Endothelial cell of umbilical vein (primary cell): ENCODE results near the gene RNU6-9. TPM values are rescaled to one million over a fixed set of nuclear protein-coding genes. Genes with fewer than 3 reads are reported as not detected.
A peak's percentile ranks its signal among the peaks of the same experiment; 100 is the strongest.

ENCODE experiments used
- BruUV-seq: library from RNA; stranded (reverse); fragments of 400-500 nt; replicated peaks from 2 replicates; lab custom pipeline; 2021; lab: Mats Ljungman, UMichigan
- CTCF ChIA-PET: fragments of 300-600, 350-600 bp; sonication (Branson Sonifier 250); formaldehyde crosslinking; loops from one replicate; lab custom pipeline; 2021; ENCODE audit warnings: antibody characterized with exemption, inconsistent platforms; lab: Charles Lee
- POLR2A ChIA-PET: fragments of 300-600, 350-600 bp; sonication (Branson Sonifier 250); formaldehyde crosslinking; loops from one replicate; lab custom pipeline; 2021; ENCODE audit warnings: antibody characterized with exemption, inconsistent platforms; lab: Charles Lee
- DNase-seq: peaks from one replicate; pipeline ENCODE4 v3.0.0-alpha.2; 2011; ENCODE audit warnings: low read depth, low spot score
- FAIRE-seq: peaks from 2 replicates; lab custom pipeline; 2011; peaks lifted over from hg19 to GRCh38; lab: Jason Lieb, UNC
- H2AFZ ChIP-seq: 2 replicates; pipeline ENCODE4 v1.6.0; 2012; ENCODE audit warnings: low read depth, low read length, control low read depth, inconsistent platforms
- H3K27ac ChIP-seq: 2 replicates; pipeline ENCODE4 v1.5.1; 2011; ENCODE audit warnings: low read depth, mild to moderate bottlenecking, control low read depth, low read length, moderate library complexity; ENCODE audit not compliant: insufficient read depth
- H3K27me3 ChIP-seq, 2 experiments: 2 replicates each; pipeline versions ENCODE4 v1.6.0 to v1.6.1; 2011; ENCODE audit warnings: low read length in 2 of 2, mixed read lengths in 1 of 2; ENCODE audit not compliant: control insufficient read depth in 2 of 2, insufficient read depth in 2 of 2
- H3K36me3 ChIP-seq, 2 experiments: 2 replicates in 1 of 2; 3 replicates in 1 of 2; pipeline ENCODE4 v1.5.1; 2011; ENCODE audit warnings: low read length in 2 of 2, mild to moderate bottlenecking in 1 of 2, moderate library complexity in 1 of 2; ENCODE audit not compliant: control insufficient read depth in 2 of 2, insufficient read depth in 2 of 2; ENCODE audit errors: extremely low read depth in 1 of 2
- H3K4me1 ChIP-seq: 3 replicates; pipeline ENCODE4 v1.5.1; 2011; ENCODE audit warnings: mild to moderate bottlenecking, low read length; ENCODE audit not compliant: control insufficient read depth, insufficient read depth; ENCODE audit errors: extremely low read depth
- H3K4me2 ChIP-seq: 2 replicates; pipeline ENCODE4 v1.6.1; 2011; ENCODE audit warnings: low read length, control low read depth, mixed read lengths; ENCODE audit not compliant: insufficient read depth
- H3K4me3 ChIP-seq, 3 experiments: fragments of 200-600 bp in 1 of 3; sonication (generic), shearing (Covaris generic) in 1 of 3; replicated peaks in 1 of 3; 2 replicates each; pipeline ENCODE4 v1.5.1; 2011 to 2016; ENCODE audit warnings: control low read depth in 3 of 3, low read length in 3 of 3, mild to moderate bottlenecking in 2 of 3, inconsistent platforms in 1 of 3, low read depth in 1 of 3, moderate library complexity in 1 of 3; ENCODE audit not compliant: insufficient read depth in 1 of 3
- H3K79me2 ChIP-seq: 2 replicates; pipeline ENCODE4 v1.6.0; 2012; ENCODE audit warnings: low read length, inconsistent platforms; ENCODE audit not compliant: control insufficient read depth, insufficient read depth
- H3K9ac ChIP-seq: replicated peaks from 2 replicates; pipeline ENCODE3; 2011; ENCODE audit warnings: low read length, control low read depth; ENCODE audit not compliant: insufficient read depth; ENCODE audit errors: extremely low read depth
- H3K9me1 ChIP-seq: replicated peaks from 3 replicates; pipeline ENCODE4 v1.6.0; 2011; ENCODE audit warnings: mild to moderate bottlenecking, low read length; ENCODE audit not compliant: control insufficient read depth, insufficient read depth; ENCODE audit errors: extremely low read depth
- H3K9me3 ChIP-seq: replicated peaks from 2 replicates; pipeline ENCODE4 v1.5.1; 2012; ENCODE audit warnings: low read length, inconsistent platforms; ENCODE audit not compliant: control insufficient read depth, insufficient read depth
- H4K20me1 ChIP-seq: replicated peaks from 2 replicates; pipeline ENCODE3; 2011; ENCODE audit warnings: mild to moderate bottlenecking, low read length; ENCODE audit not compliant: control insufficient read depth, insufficient read depth; ENCODE audit errors: extremely low read depth
- EZH2 ChIP-seq: IDR thresholded peaks from 2 replicates; pipeline ENCODE4 v1.6.1; 2012; ENCODE audit warnings: borderline replicate concordance, low read depth, mild to moderate bottlenecking, moderate library complexity, low read length, inconsistent platforms; ENCODE audit not compliant: severe bottlenecking
- FOS ChIP-seq: IDR thresholded peaks from 2 replicates; pipeline ENCODE4 v1.6.1; 2011; ENCODE audit warnings: mild to moderate bottlenecking, low read length, moderate library complexity, borderline replicate concordance; ENCODE audit not compliant: insufficient read depth
- GATA2 ChIP-seq: IDR thresholded peaks from 2 replicates; pipeline ENCODE4 v1.7.0; 2011; ENCODE audit warnings: low read depth, mild to moderate bottlenecking, moderate library complexity, mixed read lengths, low read length; ENCODE audit not compliant: insufficient read length, insufficient read depth
- JUN ChIP-seq: IDR thresholded peaks from 2 replicates; pipeline ENCODE4 v1.6.1; 2011; ENCODE audit warnings: borderline replicate concordance, low read depth; ENCODE audit not compliant: insufficient read length, insufficient read depth
- MYC ChIP-seq: IDR thresholded peaks from one replicate; pipeline ENCODE4 v1.6.1; 2011; ENCODE audit warnings: mild to moderate bottlenecking, low read depth, low read length
- POLR2A ChIP-seq: IDR thresholded peaks from 2 replicates; pipeline ENCODE4 v1.6.1; 2012; ENCODE audit warnings: low read depth, mild to moderate bottlenecking, control low read depth, low read length
- POLR2AphosphoS5 ChIP-seq: IDR thresholded peaks from 2 replicates; pipeline ENCODE4 v1.6.1; 2012; ENCODE audit warnings: low read depth, mild to moderate bottlenecking, control low read depth, low read length, moderate library complexity; ENCODE audit not compliant: insufficient read depth
- dilution Hi-C: fragments of 300-500 bp; cut with MboI; formaldehyde crosslinking; loops from one replicate; pipeline ENCODE4 v1.15.0; 2019; ENCODE audit warnings: low sequenced_read_pairs; ENCODE audit not compliant: extremely low pct_ligation_motif_present
- intact Hi-C: fragments of 100-400 bp; cut with micrococcal nuclease; formaldehyde crosslinking; loops from one replicate; pipeline ENCODE4 v1.10.0; 2022
- polyA plus RNA-seq, 4 experiments: library from polyadenylated mRNA; depleted of rRNA in 3 of 4; stranded (reverse) in 3 of 4; unstranded in 1 of 4; fragments of >200 nt; gene quantifications; 2 replicates each; pipeline versions ENCODE4 v1.2.1 to v1.2.3, GENCODE V29; 2011 to 2012; ENCODE audit warnings: missing spikeins in 1 of 4
- total RNA-seq: library from RNA; stranded (reverse); gene quantifications from 2 replicates; pipeline ENCODE4 v1.2.3, GENCODE V29; 2021
- TF ChIP-seq, protein P1 (sequence below): IDR thresholded peaks from 2 replicates; pipeline ENCODE4 v1.6.1; 2011; ENCODE audit not compliant: insufficient read depth, insufficient read length

The RNU6-9 gene
- total and polyA plus RNA-seq, 2 donors (not counting 3 experiments of a cell fraction or from before 2014, with no cell fraction given): not detected

DNA sequence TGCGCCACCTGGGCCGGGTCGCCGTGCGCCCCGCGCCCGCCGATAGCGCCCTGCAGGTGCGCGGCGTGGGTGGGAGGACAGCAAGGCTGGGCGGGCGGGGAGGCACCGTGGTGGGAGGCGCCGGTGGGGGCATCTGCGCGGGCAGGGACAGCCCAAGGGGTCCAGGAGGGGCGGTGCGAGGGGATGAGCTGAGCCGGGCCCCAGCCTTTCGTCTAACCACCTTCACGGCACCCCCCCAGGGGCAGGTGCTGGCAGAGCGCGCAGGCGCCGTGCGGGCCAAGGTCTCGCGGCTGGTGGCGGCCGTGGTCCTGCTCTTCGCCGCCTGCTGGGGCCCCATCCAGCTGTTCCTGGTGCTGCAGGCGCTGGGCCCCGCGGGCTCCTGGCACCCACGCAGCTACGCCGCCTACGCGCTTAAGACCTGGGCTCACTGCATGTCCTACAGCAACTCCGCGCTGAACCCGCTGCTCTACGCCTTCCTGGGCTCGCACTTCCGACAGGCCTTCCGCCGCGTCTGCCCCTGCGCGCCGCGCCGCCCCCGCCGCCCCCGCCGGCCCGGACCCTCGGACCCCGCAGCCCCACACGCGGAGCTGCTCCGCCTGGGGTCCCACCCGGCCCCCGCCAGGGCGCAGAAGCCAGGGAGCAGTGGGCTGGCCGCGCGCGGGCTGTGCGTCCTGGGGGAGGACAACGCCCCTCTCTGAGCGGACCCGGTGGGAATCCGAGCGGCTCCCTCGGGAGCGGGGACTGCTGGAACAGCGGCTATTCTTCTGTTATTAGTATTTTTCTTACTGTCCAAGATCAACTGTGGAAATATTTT lies 27.0 kb downstream of the RNU6-9 start:
- no peak for TF ChIP-seq GATA2
- TF ChIP-seq EZH2: peak; percentile 89
- Histone ChIP-seq H3K27me3 (peaks cover 28 to 35% of the 10 kb centered on the region in 2 experiments), H3K4me2 (no peak overlapping the region), H3K4me1 (peaks cover 6% of the 10 kb centered on the region), H3K4me3 (no peak overlapping the region), H3K27ac (no peak overlapping the region), H3K9me1 (no peaks in the 10 kb centered on the region), H3K79me2 (no peaks in the 10 kb centered on the region), H2AFZ (no peak overlapping the region), H3K9me3 (no peaks in the 10 kb centered on the region), H3K9ac (no peak overlapping the region), H4K20me1 (no peaks in the 10 kb centered on the region), H3K36me3 (no peaks in the 10 kb centered on the region)
- POLR2A ChIA-PET: no interaction called here
- CTCF ChIA-PET: interaction anchor here (1.6 to 2.6 kb wide), 2 partner anchors 57 to 151 kb away, joined by 7 to 10 read pairs; no protein-coding TSS in a partner anchor
- BruUV-seq: no TSS peak
- intact Hi-C loops: loop anchor here (2.0 to 5.0 kb wide), 2 partner anchors 57 to 322 kb away; partner anchors contain the start of gene ATP5F1D
- DNase-seq: no peak
- FAIRE-seq: no peak
- dilution Hi-C loops: no loop called here

DNA sequence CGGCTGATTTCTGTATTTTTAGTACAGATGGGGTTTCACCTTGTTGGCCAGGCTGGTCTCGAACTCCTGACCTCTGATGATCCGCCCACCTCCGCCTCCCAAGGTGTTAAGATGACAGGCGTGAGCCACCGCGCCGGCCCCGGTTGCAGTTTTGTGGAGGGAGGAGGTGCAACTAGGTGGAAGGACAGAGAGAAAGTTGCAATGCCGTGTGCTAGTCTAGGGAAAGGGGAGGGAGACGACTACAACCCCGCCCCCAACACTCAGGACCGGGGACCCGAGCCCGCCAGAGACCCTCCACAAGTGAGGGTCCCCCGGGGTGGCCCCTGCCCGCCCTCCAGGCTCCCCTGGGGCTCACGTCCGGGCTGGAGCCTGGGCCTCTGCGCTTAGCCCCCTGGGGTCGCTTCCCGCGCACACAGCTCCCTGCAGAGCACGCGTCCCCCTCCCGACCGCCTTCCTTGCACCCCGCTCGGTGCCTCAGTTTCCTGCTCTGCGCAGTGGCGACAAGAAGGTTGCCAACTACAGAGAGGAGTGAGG lies 31.3 kb downstream of the RNU6-9 start:
- H3K79me2 ChIP-seq: no peaks in the 10 kb centered on the region
- ChIA-PET POLR2A (no interaction called here), CTCF (interaction anchor here (1.3 to 3.4 kb wide), 4 partner anchors 14 to 60 kb away, joined by 3 to 46 read pairs (median 6); partner anchors contain the start of gene WDR18)
- peaks cover 9 to 12% of the 10 kb centered on the region in 2 experiments for H3K27me3 ChIP-seq
- peaks cover 6% of the 10 kb centered on the region for H3K4me1 ChIP-seq
- no peak for DNase-seq
- H3K9ac ChIP-seq: no peak overlapping the region
- BruUV-seq: no TSS peak
- H3K4me2 ChIP-seq: peak overlapping the region; percentile 70
- no peaks in the 10 kb centered on the region for H3K9me1 ChIP-seq
- H3K36me3 ChIP-seq: no peaks in the 10 kb centered on the region
- intact Hi-C loops: loop anchor here (1.0 to 5.0 kb wide), 2 partner anchors 58 to 318 kb away; partner anchors contain the start of gene ATP5F1D
- H3K9me3 ChIP-seq: no peaks in the 10 kb centered on the region
- dilution Hi-C loops: no loop called here
- no peak for FAIRE-seq
- no peak for TF ChIP-seq EZH2
- TF ChIP-seq POLR2A: no peak
- TF ChIP-seq, protein P1, sequence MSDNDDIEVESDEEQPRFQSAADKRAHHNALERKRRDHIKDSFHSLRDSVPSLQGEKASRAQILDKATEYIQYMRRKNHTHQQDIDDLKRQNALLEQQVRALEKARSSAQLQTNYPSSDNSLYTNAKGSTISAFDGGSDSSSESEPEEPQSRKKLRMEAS: no peak
- TF ChIP-seq POLR2AphosphoS5: no peak
- no peak for TF ChIP-seq MYC
- no peak for TF ChIP-seq FOS
- TF ChIP-seq JUN: no peak
- peak overlapping the region; percentile 95 for H2AFZ ChIP-seq
- peak overlapping the region; percentile 69 to 95 (median 85) for H3K4me3 ChIP-seq
- H4K20me1 ChIP-seq: no peaks in the 10 kb centered on the region
- H3K27ac ChIP-seq: no peak overlapping the region
